ENCODE measurements around the gene KLF7.

- TF ChIP-seq CTCF (IDR thresholded peaks at IDR 0.05) (no peak), ZFX (IDR thresholded peaks at IDR 0.05; ENCODE audit: borderline replicate concordance) (no peak)
Measured at GRCh38 chr2:207092818-207093217, 72.9 kb downstream of the KLF7 start.

All from 22Rv1 (cell line).